ENCODE data around the gene PTGR3.
A peak's percentile ranks its signal among the peaks of the same experiment; 100 is the strongest.

Gene PTGR3

GRCh38 chr18:75203416-75204268 is 5.3 kb downstream of the PTGR3 start:
- peak overlapping the region; percentile 67 for H3K4me3 ChIP-seq
- no peak for DNase-seq (ENCODE audit: low spot score)
- no peak overlapping the region for H3K27ac ChIP-seq
- TF ChIP-seq CTCF (IDR thresholded peaks at IDR 0.05), result no peak

- no peak for DNase-seq (ENCODE audit: low spot score)
- Histone ChIP-seq H3K4me3 (no peak overlapping the region), H3K27ac (no peak overlapping the region)
- no peak for TF ChIP-seq CTCF (IDR thresholded peaks at IDR 0.05)
Observed at GRCh38 chr18:75202696-75203365, 6.1 kb downstream of the PTGR3 start.

- H3K4me3 ChIP-seq, result no peak overlapping the region
- H3K27ac ChIP-seq, result no peak overlapping the region
- no peak for DNase-seq (ENCODE audit: low spot score)
- TF ChIP-seq CTCF (IDR thresholded peaks at IDR 0.05), result no peak
Observed at GRCh38 chr18:75201282-75202270, 7.4 kb downstream of the PTGR3 start.

GRCh38 chr18:75200605-75201280 is 8.2 kb downstream of the PTGR3 start:
- no peak overlapping the region for H3K27ac ChIP-seq
- H3K4me3 ChIP-seq, result no peak overlapping the region
- DNase-seq (ENCODE audit: low spot score), result no peak
- TF ChIP-seq CTCF (IDR thresholded peaks at IDR 0.05), result no peak

GRCh38 chr18:75200071-75200470 is 8.9 kb downstream of the PTGR3 start:
- Histone ChIP-seq H3K27ac (no peak overlapping the region), H3K4me3 (no peak overlapping the region)
- DNase-seq (ENCODE audit: low spot score), result no peak
- no peak for TF ChIP-seq CTCF (IDR thresholded peaks at IDR 0.05)

- H3K27ac ChIP-seq, result no peak overlapping the region
Observed at GRCh38 chr18:75199327-75199726, 9.6 kb downstream of the PTGR3 start.

More at GRCh38 chr18:75199327-75199726, 9.6 kb downstream of the PTGR3 start:
- TF ChIP-seq CTCF (IDR thresholded peaks at IDR 0.05), result no peak
- DNase-seq (ENCODE audit: low spot score), result no peak
- no peak overlapping the region for H3K4me3 ChIP-seq
